SJSA1 (cell line): ENCODE results near the gene NT5C2. TPM values are rescaled to one million over a fixed set of nuclear protein-coding genes. Genes with fewer than 3 reads are reported as not detected.

Experiments used
- DNase-seq, 2 experiments: peaks; one replicate each; pipeline ENCODE4 v3.0.0-alpha.2; 2015 to 2020; ENCODE audit warnings: low spot score in 2 of 2, low read depth in 1 of 2
- H3K27ac ChIP-seq: fragments of 250-450 bp; sonication (Bioruptor Pico); 2 replicates; pipeline ENCODE4 v1.5.1; 2020; ENCODE audit warnings: mild to moderate bottlenecking, moderate library complexity
- H3K27me3 ChIP-seq: fragments of 250-450 bp; sonication (Bioruptor Pico); replicated peaks from 2 replicates; pipeline ENCODE4 v1.5.1; 2020; ENCODE audit warnings: mild to moderate bottlenecking, moderate library complexity
- H3K36me3 ChIP-seq: fragments of 250-450 bp; sonication (Bioruptor Pico); 2 replicates; pipeline ENCODE4 v1.5.1; 2020; ENCODE audit warnings: mild to moderate bottlenecking
- H3K4me1 ChIP-seq: fragments of 250-450 bp; sonication (Bioruptor Pico); replicated peaks from 2 replicates; pipeline ENCODE4 v1.6.1; 2021; ENCODE audit warnings: mild to moderate bottlenecking
- H3K4me3 ChIP-seq: fragments of 250-450 bp; sonication (Bioruptor Pico); 2 replicates; pipeline ENCODE4 v1.5.1; 2020; ENCODE audit warnings: mild to moderate bottlenecking
- H3K9me3 ChIP-seq: fragments of 250-450 bp; sonication (Bioruptor Pico); replicated peaks from 2 replicates; pipeline ENCODE4 v1.5.1; 2020; ENCODE audit warnings: mild to moderate bottlenecking
- total RNA-seq: library from RNA; depleted of rRNA; stranded (reverse); fragments of >200 nt; shearing (Covaris generic); gene quantifications from 2 replicates; pipeline ENCODE4 v1.2.3, GENCODE V29; 2014; rRNA removed

Gene NT5C2
- total RNA-seq, 1 experiment from 2014 or later: 97.2 TPM

DNA sequence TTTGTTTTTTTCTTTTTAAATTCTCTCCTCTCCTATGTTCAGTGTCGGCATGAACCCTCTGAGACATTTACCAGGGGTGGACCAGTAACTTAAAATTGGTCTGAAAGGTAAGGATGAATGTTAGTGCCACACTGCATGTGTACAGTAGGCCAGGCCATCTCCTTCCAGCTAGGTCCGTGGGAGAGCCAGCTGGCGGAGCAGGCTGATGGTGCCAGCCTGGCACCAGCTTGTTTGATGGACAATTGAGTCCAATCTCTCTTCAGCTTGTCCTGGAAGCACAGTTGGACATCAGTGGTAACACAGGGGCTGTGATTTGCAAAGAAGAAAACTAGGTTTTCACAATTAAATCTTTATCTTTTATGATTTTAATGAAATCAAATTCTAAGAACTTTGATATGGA, 138.5 kb downstream of the NT5C2 start:
- no peak for DNase-seq
- no peak overlapping the region for H3K27ac ChIP-seq
- 0 out of 2 replicates have a peak, but pooled peaks cover 13% of the 10 kb centered on the region for H3K36me3 ChIP-seq
- H3K9me3 ChIP-seq: peaks cover 9% of the 10 kb centered on the region
- no peak overlapping the region for H3K4me3 ChIP-seq
- H3K4me1 ChIP-seq: peaks cover 25% of the 10 kb centered on the region
- H3K27me3 ChIP-seq: no peaks in the 10 kb centered on the region

DNA sequence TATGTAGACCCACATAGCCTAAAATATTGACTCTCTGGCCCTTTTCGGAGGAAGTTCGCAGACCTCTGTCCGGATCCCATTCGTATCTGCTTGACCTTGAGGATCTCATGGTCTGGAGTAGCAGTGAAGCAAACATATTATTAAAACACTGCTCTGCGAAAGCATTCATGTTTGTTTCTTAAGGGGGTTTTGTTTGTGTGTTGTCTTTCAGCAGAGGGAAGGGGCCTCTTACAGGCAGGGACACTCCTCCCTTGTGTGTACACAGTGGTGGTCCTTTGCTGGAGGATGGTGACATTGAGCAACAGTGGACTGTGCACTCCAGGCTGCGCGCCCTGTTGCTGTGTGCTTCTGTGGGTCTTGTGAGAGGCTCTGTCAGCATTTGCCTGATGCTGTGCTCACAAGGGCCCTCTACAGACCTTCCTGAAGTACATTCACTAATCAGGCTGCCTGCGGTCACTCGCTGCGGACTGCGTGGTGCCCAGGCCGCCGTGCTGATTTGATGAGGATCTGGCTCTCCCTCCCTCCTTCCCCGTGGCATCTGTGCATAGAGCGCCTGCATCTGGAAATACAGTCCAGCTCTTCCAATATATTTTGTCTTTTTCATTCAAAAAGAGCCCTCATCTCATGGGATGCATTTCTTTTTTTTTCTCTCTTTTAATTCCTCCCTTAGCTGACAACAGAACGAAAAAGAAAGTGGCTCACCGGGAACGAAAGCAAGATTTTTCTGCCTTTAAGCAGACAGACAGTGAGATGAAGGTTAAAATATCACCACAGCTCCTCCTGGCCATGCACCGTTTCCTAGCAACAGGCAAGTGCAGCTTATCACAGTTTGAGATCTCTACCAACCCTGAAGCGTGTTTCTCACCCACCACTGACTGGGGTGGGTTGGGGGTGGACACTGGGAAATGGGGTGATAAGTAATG, 139.2 kb downstream of the NT5C2 start:
- DNase-seq: peak; percentile 59 to 77
- H3K9me3 ChIP-seq: peaks cover 9% of the 10 kb centered on the region
- H3K27me3 ChIP-seq: no peaks in the 10 kb centered on the region
- H3K36me3 ChIP-seq: 0 out of 2 replicates have a peak, but pooled peaks cover 12% of the 10 kb centered on the region
- H3K27ac ChIP-seq: no peak overlapping the region
- peak overlapping the region; percentile 27 for H3K4me3 ChIP-seq
- peaks cover 25% of the 10 kb centered on the region for H3K4me1 ChIP-seq

DNA sequence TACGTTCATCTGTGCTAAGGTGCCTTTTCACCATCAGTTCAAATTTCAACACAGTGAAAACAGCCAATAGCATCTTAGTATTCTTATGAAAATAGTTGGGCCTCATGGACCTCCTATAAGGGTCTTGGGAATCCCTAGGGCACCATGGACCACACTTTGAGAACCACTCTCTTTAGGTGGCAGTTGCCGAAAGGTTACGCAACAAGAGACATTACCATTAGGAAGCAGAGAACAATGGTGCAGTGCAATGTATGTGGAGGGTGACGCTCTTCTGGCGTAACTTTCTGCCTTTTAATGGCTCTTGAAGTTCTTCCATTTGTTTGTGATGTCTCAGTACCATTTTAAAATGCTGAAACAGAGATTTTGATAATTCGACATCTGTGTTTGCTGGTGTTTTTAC, 143.8 kb downstream of the NT5C2 start:
- Histone ChIP-seq H3K4me3 (no peak overlapping the region), H3K27ac (no peak overlapping the region), H3K27me3 (no peaks in the 10 kb centered on the region), H3K36me3 (no peaks in the 10 kb centered on the region), H3K4me1 (peaks cover 19% of the 10 kb centered on the region), H3K9me3 (no peaks in the 10 kb centered on the region)
- DNase-seq: no peak

DNA sequence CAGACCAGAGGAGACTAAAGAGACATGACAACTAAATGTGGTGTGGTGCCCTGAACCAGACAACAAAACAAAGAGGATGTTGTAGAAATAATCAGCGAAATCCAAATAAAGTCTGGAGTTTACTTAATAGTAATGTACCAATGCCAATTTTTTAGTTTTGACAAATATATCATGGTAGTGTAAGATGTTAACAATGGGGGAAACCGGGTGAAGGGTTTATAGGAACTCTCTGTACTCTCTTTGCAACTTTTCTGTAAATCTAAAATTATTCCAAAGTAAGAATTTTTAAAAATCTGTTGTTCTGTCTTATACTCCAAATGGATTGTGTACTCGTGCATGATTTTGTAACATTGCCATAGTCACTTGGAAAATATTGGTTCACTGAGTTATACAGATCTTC, 145.7 kb downstream of the NT5C2 start:
- DNase-seq: no peak

DNA sequence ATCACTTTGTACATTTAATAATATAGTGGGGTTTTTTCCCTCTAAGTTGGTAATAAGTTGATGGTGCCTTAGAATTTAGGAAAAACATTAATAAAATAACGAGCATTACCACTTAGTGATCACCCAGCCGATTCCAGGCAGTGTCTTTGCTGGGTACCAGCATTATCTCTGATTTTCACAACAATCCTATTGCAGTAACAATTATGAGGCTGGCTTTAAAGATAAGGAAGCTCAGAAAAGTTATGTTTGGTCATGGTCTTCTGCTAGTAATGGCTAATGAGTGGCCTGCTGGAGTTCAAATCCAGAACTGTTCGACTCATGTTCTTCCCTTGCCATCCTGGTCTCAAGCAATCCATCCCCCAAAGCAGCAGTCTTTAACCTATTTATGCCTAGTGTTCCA, 147.1 kb downstream of the NT5C2 start:
- Histone ChIP-seq H3K27me3 (no peaks in the 10 kb centered on the region), H3K27ac (no peak overlapping the region), H3K36me3 (no peaks in the 10 kb centered on the region), H3K4me3 (no peak overlapping the region), H3K9me3 (no peaks in the 10 kb centered on the region), H3K4me1 (peaks cover 12% of the 10 kb centered on the region)
- DNase-seq: no peak

More for the DNA sequence above, 145.7 kb downstream of the NT5C2 start:
- H3K4me1 ChIP-seq: peaks cover 11% of the 10 kb centered on the region
- H3K27me3 ChIP-seq: no peaks in the 10 kb centered on the region
- no peak overlapping the region for H3K4me3 ChIP-seq
- H3K27ac ChIP-seq: no peak overlapping the region
- no peaks in the 10 kb centered on the region for H3K9me3 ChIP-seq
- no peaks in the 10 kb centered on the region for H3K36me3 ChIP-seq

DNA sequence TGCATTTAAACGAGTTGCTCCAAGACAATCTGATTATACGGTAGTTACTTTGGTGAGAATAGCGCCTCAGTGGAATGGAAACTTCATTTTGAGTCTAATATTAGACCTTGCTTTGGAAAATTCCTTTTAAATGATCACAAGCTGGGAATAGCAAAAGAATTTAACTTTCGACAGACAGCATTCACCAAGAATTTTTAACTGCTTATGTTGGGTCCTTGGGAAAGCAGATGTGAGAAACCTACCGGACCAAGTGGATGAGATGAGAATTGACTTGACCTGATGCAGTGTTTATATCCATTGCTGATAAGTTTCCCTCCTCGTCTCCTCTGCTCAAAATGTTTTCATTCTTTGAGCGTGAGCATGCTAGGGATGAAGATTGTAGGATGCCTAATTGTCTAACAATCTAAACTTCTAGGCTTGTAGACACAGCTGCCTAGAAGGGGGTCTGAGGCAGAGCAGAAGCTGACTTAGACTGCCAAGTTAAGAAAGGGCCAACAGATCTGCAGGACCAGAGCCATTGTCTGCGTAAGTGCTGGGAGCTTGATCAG, 148.1 kb downstream of the NT5C2 start:
- Histone ChIP-seq H3K4me1 (peaks cover 22% of the 10 kb centered on the region), H3K9me3 (no peaks in the 10 kb centered on the region), H3K4me3 (no peak overlapping the region), H3K27ac (peak overlapping the region; percentile 65), H3K36me3 (no peaks in the 10 kb centered on the region), H3K27me3 (no peaks in the 10 kb centered on the region)
- DNase-seq: peak in 1 of 2 experiments; percentile 37

DNA sequence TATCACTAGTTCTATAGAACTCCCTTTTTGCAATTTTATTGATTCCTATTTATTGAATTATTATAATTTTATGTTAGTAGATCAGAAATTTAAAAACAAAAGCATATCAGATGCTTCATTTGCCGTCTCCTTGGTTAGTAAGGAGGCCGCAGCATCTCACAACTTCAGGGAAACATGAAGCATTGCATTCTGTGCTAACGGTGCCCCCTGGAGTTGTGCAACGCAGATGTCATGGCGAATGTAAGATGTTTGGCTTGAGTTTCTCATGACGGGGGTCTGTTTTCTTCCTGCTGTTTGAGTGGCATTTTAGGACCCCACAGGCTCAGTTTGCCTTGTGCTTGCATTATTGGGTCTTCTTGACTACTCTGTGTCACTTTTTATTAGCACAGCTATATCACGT, 150.2 kb downstream of the NT5C2 start:
- Histone ChIP-seq H3K27me3 (no peaks in the 10 kb centered on the region), H3K4me1 (peaks cover 43% of the 10 kb centered on the region), H3K36me3 (no peaks in the 10 kb centered on the region), H3K9me3 (no peaks in the 10 kb centered on the region), H3K4me3 (no peak overlapping the region), H3K27ac (no peak overlapping the region)
- DNase-seq: no peak

DNA sequence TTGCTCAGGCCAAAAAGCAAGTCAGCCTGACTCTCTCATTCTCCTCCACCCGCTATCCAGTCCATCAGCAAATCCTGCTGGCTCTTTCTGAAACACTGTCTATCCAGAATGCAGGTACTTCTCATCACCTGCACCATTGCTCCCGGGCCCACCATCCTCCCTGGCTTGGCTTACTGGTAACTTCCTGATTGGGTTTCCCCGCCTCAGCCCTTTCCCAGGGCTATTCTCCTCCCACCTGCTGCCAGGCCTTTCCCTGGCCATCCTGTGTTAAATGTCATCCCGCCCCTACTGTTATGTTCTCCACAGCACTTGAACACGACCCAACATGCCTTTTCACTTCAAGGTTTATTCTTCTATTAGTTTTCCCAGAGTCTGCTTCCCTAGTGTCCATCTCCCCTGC, 150.9 kb downstream of the NT5C2 start:
- H3K9me3 ChIP-seq: no peaks in the 10 kb centered on the region
- H3K27me3 ChIP-seq: no peaks in the 10 kb centered on the region
- no peak overlapping the region for H3K27ac ChIP-seq
- no peak overlapping the region for H3K4me3 ChIP-seq
- no peaks in the 10 kb centered on the region for H3K36me3 ChIP-seq
- H3K4me1 ChIP-seq: peaks cover 44% of the 10 kb centered on the region
- no peak for DNase-seq

DNA sequence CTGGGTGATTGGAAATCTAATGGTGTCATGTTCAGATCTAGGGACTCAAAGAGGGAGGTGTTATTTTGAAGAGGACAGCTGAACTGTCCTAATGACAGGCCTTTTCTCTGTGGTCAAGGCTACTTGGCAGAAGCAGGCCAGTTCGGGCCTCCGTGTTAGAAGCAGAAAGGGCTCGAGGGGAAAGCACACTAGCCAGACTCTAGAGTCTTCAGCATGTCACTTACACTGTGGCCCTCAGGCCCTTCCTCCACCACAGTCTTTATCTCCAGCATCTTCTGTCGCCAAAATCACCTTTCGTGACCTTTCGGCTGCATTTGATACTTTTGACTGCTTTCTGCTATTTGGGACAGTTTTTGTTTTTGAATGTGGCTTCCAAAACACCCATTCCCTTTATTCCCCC, 151.7 kb downstream of the NT5C2 start:
- Histone ChIP-seq H3K27me3 (no peaks in the 10 kb centered on the region), H3K9me3 (no peaks in the 10 kb centered on the region), H3K36me3 (no peaks in the 10 kb centered on the region), H3K4me1 (peaks cover 44% of the 10 kb centered on the region), H3K4me3 (no peak overlapping the region), H3K27ac (no peak overlapping the region)
- no peak for DNase-seq

DNA sequence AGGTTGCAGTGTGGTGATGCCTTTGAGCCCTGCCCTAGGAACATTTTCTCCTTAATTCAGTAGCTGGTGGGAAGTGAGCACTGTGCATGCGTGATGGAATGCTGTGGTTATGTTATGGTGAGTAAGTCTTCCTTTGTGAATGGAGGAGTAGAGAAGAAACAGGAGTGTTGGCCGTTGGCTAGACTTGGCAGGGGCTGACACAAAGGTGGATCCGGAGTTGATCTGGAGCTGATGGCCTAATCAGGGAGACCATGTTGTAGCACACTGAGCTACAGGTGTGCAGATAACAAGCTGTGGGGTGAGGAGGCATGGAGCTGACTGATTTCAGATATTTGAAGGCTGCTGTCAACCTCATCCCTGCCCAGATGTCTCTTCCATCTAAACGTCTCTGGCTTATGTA, 152.7 kb downstream of the NT5C2 start:
- Histone ChIP-seq H3K4me3 (no peak overlapping the region), H3K27ac (peak overlapping the region; percentile 63), H3K27me3 (no peaks in the 10 kb centered on the region), H3K4me1 (peaks cover 43% of the 10 kb centered on the region), H3K9me3 (no peaks in the 10 kb centered on the region), H3K36me3 (no peaks in the 10 kb centered on the region)
- peak; percentile 63 to 76 for DNase-seq

DNA sequence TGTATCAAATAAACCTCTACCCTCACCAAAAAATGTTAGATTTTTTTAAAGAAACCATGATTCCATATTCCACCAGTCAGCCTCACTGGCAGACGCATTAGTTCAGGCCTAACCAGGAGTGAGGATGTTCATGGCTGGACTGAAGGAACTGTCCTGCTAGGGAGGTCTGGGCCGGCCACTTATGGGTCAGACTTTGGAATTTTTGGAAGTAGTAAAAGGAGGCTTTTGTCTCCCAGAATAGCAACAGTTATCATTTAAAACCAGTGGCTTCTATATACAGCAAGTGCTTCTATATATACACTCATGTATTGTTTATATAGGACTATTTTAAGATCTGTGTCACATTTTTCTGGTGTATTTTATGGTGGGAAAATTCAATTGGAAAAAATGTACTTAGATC, 154.5 kb downstream of the NT5C2 start:
- DNase-seq: peak in 1 of 2 experiments; percentile 27
- peak overlapping the region; percentile 63 for H3K27ac ChIP-seq
- H3K27me3 ChIP-seq: no peaks in the 10 kb centered on the region
- H3K4me3 ChIP-seq: no peak overlapping the region
- no peaks in the 10 kb centered on the region for H3K9me3 ChIP-seq
- H3K36me3 ChIP-seq: no peaks in the 10 kb centered on the region
- peaks cover 33% of the 10 kb centered on the region for H3K4me1 ChIP-seq

Other genes starting within 250 kb of the NT5C2 start
- 0.13 TPM in 1 of 2 replicates, not detected in the other for gene RPEL1, start 52.6 kb upstream of the NT5C2 start, total RNA-seq
- 0.42 and 1.7 TPM in 2 replicates for gene INA, start 83.9 kb upstream of the NT5C2 start, total RNA-seq
- gene PCGF6, start 157.9 kb upstream of the NT5C2 start, total RNA-seq: 36.9 and 41.8 TPM in 2 replicates
- 11.1 and 12.8 TPM in 2 replicates for gene TAF5, start 174.7 kb upstream of the NT5C2 start, total RNA-seq
- gene ATP5MK, start 203.2 kb upstream of the NT5C2 start, total RNA-seq: 457 and 813 TPM in 2 replicates
- gene PDCD11, start 203.4 kb upstream of the NT5C2 start, total RNA-seq: 17.1 and 25.8 TPM in 2 replicates